GM18511 (cell line): ENCODE results near the gene IGSF3.
"Not testable (repeated sequence)": the region's sequence is repeated elsewhere in the genome, so short reads cannot be mapped to it uniquely, and the experiment has no call there.

Source experiments
- ATAC-seq: cut with Tn5 transposase; IDR thresholded peaks from one replicate; pipeline ENCODE4 v1.9.1; 2021; ENCODE audit warnings: mild to moderate bottlenecking, moderate library complexity; ENCODE audit not compliant: unreplicated experiment

The IGSF3 gene

DNA sequence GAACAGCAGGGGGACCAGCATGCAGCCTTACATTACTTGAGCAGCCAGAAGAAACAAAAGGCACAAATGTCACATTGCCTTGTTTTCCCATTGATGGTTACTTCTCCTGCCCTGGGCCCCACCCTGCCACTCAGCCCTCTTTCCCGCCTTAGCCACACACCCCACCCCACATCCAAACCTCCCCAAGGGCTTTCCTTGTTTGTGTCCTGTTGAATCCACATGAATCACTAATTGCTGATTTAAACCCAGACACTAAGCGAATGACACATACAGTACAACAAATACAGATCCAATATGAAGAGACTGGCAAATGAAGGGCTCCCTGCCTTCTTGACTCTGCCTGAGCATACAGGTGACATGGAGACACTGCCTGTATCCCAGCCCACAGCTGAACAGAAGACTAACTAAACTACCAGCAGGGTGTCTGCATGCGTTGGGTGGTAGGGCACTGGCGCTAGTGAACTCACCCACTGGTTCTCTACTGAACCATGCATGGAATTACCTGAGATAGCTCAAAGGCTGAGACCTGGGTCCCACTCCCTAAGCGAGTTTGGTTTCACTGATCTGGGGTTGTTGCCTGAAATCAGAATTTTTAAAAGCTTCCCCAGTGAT, 3.1 kb downstream of the IGSF3 start:
- no peak for ATAC-seq

DNA sequence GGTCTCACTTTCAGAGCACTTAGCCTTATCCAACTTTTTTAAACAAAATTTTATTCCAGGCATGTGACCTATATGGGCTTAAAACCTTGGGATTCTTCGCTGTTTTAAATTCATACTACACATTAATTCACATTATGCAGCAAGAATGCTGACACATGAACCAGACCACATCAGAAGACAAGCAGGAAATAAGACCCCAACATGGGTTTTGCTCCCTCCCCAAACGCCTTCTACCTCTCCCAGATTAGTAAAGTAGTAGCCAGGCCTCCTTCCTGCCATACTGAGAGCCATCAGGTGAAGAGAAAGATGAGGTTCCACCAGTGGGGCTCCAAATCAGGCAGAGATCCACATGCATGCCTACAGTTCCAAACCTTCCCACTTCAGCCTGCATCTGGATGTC, 3.7 kb downstream of the IGSF3 start:
- ATAC-seq: no peak

DNA sequence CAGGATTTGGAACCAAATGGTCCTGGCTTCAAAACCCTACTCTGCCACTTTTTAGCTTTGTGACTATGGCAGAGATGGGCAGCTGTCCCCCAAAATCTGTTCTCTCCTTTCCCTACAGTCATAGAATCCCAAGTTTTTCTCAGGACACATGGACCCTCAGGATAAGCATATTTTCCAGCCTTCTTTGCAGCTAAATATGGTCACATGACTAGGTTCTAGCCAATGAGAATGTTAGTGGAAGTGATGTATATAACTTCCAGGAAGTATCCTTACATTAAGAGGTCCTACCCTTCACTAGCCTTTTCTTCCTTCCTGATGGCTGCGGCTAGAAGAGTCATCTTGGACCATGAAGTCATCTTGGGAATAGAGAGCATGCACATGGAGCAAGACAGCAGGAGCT, 5.9 kb downstream of the IGSF3 start:
- no peak for ATAC-seq

DNA sequence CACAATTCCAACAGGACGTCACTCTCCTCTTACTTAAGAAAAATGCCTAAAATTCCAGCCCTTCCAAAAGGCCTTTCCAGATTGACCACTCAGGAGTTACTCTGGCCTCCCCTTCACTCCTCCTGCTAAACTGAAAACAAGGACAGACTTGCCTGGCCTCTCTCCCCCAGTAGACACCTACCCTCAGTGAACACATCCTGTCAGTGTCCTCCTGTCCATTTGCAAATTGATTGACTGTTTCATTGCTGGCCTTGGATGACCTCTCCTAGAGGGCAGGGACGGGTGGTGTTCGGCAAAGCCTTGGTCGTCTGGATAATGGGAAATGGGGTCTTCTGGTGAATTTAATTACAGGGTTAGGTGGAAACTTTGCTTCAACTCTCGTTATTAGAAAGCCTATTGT, 8.9 kb downstream of the IGSF3 start:
- ATAC-seq: not testable (repeated sequence)

DNA sequence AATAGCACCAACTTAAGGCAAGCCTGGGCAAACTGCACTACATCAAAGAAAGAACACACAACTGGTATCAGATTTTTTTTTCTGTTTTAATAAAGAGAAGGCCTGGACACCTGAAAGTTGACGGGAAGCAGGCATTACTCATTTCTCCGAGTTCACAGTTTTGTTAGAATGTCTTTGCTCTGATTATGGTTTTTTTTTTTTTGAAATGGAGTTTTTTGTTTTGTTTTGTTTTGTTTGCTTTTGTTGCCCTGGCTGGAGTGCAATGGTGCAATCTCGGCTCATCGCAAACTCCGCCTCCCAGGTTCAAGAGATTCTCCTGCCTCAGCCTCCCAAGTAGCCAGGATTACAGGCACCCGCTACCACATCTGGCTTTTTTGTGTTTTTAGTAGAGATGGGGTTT, 9.7 kb downstream of the IGSF3 start:
- ATAC-seq: not testable (repeated sequence)

DNA sequence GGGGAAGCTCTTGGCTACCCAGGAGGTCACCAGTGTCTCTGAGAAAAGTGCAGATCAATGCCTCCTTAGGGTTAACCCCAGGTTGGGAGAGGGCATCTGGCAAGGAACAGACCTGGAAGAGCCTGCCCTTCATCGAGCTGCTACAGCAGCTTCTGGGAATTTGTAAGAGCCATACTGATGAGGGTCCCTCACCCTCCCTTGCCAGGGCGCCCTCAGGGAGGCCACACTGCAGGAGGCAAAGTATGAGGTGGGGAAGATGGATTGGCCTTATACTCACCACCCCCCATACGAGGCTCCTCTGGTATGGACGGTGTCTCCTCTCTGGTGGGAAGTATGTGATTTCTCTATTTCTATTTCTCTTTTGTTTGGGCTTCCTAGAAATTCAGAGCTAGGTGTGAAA, 13.2 kb downstream of the IGSF3 start:
- no peak for ATAC-seq

DNA sequence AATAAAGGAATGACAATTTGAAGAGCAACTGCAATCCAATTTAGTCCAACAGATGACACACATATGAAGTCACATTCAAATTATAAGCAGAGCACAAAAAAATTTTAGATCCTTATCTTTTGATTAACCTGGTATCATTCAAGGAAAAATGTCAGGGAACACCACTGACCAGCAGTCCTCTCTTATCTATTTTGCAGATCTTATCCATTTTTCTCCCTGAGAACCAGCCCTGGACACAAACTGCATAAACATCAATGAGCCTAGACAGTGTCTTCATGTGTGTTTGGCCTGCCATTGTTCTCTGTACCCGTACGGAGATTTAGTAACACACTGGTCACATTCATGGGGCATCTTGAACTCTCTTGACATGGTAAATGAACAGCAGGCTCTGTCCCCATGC, 14.9 kb downstream of the IGSF3 start:
- ATAC-seq: not testable (repeated sequence)

DNA sequence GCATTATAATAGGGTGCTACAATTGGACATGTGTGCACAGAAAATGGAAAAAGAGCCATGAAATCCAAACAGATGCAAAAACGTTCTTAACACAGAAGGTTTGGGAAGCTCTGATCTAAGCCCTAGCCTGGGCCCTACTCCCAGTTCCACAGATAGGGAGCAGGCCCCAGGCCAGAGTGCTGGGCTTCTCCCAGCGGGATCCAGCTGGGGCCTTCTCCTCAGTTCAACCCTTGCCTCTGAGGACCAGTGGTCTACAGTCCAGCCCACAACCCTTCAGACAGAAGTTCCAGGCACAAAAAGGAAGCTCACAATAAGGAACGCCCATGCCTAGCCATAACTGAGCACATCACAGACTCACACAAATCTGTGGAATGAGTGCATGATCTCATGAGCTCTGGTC, 16.8 kb downstream of the IGSF3 start:
- ATAC-seq: not testable (repeated sequence)

DNA sequence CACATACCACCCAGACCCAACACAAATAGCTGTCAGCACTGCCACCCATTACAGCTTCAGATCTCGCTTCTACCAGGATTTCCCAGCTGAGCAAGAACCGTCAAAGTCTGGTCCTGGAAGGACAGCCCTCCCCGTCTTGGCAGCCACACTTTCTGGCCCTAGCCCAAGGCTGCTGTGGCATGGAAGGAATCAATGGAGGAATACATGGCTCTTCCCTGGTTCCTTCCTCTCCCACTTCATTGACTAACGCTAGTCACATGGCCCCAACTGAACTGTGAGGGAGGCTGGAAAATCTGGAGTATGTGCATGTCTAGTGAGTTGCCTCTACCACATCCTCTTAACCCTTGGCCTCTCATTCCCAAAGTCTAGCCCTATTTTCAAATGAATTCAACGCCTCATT, 18.5 kb downstream of the IGSF3 start:
- not testable (repeated sequence) for ATAC-seq

DNA sequence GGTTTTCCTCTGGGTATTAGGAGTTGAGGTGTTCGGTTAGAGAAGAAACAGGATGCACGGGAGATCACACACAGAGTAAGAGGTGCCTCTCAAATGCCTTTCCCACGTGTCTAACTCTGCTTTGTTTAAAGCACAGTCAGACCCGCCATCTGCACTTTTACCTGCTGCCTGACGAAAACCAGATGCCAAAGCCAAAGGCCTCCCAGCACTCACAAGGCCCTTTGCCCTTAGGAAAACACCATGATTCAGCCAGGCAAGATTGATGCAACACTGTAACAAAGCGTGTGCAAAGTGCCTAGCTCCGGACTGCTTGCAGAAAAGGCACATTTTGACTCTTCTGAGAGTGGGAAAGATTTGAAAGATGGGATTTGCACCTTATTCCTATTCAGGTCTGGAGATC, 19.2 kb downstream of the IGSF3 start:
- not testable (repeated sequence) for ATAC-seq

DNA sequence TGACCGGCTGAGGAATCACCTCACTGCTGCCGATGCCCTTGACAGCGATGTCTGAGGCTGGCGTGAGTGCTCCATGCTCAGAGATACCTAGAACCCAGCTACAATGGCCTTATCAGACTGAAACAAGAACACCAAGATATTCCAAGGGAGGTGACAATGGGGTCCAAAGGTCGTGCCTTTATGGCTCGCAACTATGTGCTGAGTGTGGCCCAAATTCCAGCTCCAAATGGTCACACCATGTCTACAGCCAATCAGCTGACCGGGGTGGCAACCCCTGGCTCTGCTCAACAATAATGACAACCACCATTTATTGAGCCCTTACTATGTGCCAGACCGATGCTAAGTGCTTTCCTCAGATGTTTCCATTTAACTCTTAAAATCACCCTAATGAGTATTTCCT, 20.3 kb downstream of the IGSF3 start:
- ATAC-seq: not testable (repeated sequence)

DNA sequence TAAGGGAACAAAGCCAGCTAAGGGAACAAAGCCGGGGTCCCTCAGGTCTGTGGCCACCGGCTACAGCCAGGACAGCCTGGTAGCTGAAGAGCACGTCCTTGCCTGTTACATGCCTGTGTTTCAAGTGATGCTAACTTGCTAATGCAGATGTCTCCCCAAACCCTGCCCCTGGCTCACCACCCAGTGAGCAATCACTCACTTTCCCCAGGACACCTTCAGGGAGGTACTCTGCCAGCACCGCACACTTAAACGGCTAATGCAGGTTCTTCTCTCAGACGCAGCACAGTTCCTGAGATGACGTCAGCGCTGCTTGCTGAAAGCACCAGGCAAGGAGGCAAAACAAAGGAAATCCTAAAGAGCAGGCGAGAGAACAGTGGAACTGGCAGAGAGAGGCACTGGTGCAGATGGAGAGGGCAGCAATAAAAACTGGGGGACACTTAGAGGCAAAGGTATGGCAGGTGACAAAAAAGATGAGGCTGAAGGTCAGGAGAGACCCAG, 20.8 kb downstream of the IGSF3 start:
- not testable (repeated sequence) for ATAC-seq

DNA sequence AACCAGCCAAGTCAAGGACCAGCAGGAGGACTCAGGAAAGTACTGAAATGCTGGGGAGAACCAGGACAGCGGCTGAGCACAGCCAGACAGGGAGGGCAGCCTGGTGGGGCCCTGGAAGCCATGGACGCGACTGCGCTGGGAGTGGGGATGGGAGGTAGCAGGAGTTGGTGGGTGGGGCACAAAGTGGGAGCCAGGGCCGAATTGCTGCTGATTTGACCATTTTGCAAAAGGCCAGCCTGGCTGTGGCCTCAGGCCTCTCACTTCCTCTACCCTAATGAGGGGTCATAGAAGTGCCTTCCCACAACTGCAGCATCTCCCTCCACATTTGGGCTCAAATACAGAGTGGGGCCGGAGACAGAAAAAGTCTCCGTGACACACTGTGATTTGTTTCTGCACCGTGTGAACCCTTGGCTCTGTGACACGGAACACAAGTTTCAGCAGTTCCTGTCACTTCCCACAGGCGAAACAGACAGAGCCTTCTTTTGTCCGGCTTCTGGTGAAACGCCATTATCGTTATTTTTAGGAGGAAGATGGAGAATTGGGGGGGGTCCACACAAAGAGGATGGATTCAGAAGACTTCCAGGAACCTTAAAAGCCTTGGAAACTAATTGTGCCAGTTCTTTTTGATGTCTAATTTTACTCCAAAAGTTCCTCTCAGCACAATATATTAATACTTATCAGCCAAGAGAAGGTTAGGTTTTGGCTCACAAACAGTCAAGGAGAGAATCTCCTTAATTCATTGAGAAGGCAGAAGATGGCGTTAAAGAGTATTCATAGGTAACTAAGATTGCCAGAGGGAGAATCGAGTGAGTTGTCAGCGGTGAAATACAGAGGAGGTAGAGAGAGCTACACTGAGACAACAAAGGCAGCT, 21.5 kb downstream of the IGSF3 start:
- ATAC-seq: not testable (repeated sequence)

DNA sequence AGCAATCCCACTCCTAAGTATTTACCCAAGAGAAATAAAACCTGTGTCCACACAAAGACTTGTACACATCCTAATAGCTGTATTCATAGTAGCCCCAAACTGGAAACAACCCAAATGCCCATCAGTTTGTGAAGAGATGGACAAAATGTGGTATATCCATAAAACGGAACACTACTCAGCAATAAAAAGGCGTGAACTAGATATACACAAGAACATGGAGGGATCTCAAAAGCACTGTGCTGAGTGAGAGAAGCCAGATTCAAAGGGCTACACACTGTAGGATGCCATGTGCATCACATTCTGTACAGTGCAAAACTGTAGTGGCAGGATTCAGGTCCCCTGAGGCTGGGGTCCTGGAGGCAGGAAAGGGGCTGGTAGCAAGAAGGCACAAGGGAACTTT, 22.5 kb downstream of the IGSF3 start:
- not testable (repeated sequence) for ATAC-seq

DNA sequence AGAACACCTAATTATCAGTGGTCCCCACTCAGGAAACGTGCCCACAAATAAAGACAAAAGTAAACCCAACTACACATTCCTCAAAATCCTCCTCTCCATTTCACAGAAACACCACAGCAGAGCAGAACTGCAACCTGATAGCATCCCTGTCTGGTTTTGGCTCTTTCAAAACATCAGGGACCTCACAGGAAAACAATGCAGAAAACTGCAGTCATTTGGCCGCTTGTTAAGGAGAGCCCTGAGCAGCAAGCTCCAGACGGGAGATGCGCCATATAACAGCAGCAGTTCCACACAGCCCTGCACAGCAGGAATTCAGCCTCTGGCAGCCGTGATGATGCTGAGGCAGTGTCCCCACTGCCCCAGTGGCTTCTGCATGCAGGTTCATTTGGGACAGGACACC, 23.4 kb downstream of the IGSF3 start:
- not testable (repeated sequence) for ATAC-seq

DNA sequence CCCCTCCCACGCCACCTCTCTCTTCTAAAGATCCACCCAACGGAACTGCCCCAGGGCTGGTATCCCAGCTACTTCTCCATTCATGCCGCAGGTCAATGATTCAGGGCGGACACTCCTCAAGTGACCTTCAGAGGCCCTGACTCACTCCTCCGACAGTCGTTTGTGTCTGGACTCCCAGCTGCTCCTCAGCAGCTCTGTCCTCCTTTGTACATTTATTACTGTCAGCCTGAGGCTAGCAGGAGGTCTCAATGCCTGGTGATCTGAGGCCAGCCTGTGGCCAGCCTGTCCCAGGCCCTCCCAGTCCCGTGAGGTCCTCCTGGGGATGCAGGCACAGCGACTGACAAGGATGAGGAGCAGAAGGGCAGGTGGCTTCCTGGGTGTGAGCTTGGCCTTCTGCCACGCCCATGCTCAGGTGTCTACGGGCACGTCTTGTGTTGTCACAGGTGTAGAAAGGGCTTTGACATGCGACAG, 24.2 kb downstream of the IGSF3 start:
- not testable (repeated sequence) for ATAC-seq

DNA sequence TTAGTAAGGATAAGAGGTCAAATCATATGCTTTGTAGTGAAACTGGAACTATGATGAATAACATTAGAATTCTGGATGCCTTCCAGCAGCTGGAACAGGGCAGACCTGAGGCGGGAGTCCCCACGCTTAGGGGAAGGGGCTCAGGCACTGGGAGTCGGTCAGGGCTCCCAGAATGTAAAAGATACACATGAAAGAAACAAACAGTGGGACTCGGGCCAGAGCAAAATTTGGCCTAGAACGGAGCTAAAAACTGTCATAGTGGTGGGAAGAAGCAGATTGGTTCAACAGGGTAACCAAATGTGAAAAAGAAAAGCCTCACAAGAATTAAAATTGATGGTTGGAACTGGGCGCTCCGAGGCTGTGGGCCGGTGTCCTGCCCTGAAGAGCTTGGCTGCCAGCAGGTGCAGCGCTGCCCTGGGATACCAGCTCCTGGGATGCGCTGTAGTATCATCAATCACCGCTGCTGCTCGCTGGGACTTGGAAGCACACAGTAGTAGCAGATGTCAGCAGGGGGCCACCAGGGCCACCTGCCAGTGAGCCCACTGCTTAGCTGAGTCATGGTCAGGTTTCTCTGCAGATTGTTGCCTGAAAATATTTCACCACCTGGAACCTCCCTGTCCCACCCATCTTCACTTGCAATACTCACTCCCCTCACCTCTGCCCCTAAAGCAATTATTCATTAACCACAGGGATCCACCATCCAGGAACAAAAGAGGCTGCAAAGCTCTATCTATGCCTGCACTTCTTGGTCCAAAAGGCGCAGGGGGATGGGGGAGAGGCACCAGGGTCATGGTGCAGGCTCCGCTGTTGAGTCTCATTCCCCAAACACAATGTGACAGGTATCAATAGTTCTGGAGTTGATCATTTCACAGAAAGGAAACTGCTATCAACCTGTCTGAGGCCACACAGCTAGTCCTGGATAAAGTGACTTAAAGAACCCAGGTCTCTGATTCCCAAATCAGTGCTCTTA, 24.9 kb downstream of the IGSF3 start:
- ATAC-seq: not testable (repeated sequence)

DNA sequence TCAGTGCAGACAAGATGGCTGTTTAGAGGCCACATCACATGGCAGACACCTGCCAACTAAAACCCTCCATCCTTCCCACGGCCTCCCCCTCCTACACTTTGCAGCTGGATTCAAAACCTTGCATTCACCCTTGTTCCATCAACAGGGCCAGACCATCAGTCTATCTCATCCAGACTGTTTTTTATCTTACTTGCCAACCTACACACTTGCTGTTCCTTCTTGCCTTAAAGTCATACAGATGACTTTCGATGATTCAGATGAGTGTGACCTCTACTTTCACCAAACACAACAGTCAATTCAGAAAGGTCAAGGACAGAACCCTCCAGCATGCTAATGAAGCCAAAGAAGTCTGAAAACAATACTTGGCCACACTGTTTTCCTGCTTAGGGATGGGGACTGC, 29.9 kb downstream of the IGSF3 start:
- not testable (repeated sequence) for ATAC-seq

DNA sequence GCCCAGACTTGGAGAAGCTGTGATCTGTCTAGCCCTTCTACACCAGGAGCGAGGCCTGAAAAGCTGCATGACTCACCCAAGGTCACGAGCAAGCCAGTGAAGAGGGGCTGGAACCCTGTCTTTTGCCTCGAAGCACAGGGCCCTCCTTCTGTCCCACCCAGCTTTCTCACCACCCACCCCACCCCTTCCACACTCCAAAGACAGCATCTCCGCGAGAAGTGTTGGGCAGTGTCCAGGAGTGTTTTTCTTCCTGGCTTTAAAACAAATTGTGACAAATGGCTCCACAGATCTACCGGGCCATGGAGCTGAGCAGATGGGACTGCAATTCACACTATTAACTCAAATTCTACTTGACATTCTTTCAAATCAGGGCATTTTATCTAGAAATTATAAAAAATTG, 30.9 kb downstream of the IGSF3 start:
- ATAC-seq: not testable (repeated sequence)

DNA sequence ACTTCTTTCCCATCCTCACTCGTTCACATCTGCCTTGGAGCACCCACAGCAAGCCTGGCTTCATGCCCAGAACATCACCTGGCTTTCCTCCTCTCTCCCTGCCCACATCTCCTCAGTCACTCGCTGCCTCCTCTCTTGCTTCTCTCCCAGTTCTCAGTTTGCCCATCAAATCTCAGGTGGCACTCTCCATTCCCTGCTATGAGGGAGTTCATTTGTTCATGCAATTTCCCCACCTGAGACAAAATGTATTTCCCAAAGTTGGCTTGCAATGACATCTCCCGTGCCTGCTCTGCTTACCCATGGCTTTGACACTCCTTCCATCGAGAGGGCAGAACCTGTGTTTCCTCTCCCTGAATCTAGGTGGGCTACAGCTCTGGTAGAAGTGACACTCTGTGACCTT, 33.1 kb downstream of the IGSF3 start:
- ATAC-seq: not testable (repeated sequence)
